Gastrocnemius medialis (tissue), 4 donors: ENCODE data around the gene MYO16. TPM values are rescaled to one million over a fixed set of nuclear protein-coding genes. Genes with fewer than 3 reads are reported as not detected.
"Not testable (repeated sequence)": the region's sequence is repeated elsewhere in the genome, so short reads cannot be mapped to it uniquely, and the experiment has no call there.

Experiments used
- ATAC-seq, 2 donors: fragments of 150-250 bp; one replicate each; pipeline ENCODE4 v1.9.1; 2016
- DNase-seq, 2 donors: peaks; one replicate each; pipeline ENCODE4 v3.0.0-alpha.2; 2019
- H3K27ac ChIP-seq, 4 donors: fragments of 200-600 bp; sonication (generic); 1 replicate in 1 of 4; 2 replicates in 3 of 4; pipeline ENCODE4 v1.5.1; 2016 to 2018; ENCODE audit warnings: mild to moderate bottlenecking in 2 of 4, moderate library complexity in 1 of 4
- H3K27me3 ChIP-seq, 3 donors: fragments of 200-600 bp; sonication (generic) in 2 of 3; 1 replicate in 1 of 3; 2 replicates in 2 of 3; pipeline versions ENCODE4 v1.5.1 to v1.6.0; 2016 to 2019; ENCODE audit warnings: mild to moderate bottlenecking in 1 of 3, moderate library complexity in 1 of 3
- H3K36me3 ChIP-seq, 2 donors: fragments of 200-600 bp; sonication (generic) in 1 of 2; one replicate each; pipeline ENCODE4 v1.5.1; 2017 to 2018
- H3K4me1 ChIP-seq, 2 donors: fragments of 200-600 bp; sonication (generic) in 1 of 2; one replicate each; pipeline ENCODE4 v1.5.1; 2016 to 2017; ENCODE audit warnings: mild to moderate bottlenecking in 2 of 2
- H3K4me3 ChIP-seq, 4 donors: fragments of 200-600 bp; sonication (generic) in 3 of 4; 1 replicate in 1 of 4; 2 replicates in 3 of 4; pipeline ENCODE4 v1.5.1; 2016 to 2019; ENCODE audit warnings: mild to moderate bottlenecking in 2 of 4
- H3K9me3 ChIP-seq, 3 donors: fragments of 200-600 bp; sonication (generic) in 2 of 3; 1 replicate in 1 of 3; 2 replicates in 2 of 3; pipeline ENCODE4 v1.5.1; 2016 to 2019
- CTCF ChIP-seq, 5 experiments: fragments of 450-650 bp in 3 of 5; fragments of 200-600 bp in 2 of 5; sonication (generic) in 2 of 5; IDR thresholded peaks in 4 of 5; conservative IDR thresholded peaks in 1 of 5; 1 replicate in 4 of 5; 2 replicates in 1 of 5; pipeline ENCODE4 v1.5.1; 2016 to 2019; ENCODE audit warnings: antibody characterized with exemption in 5 of 5, mild to moderate bottlenecking in 3 of 5, moderate library complexity in 3 of 5
- POLR2A ChIP-seq, 2 donors: fragments of 450-650 bp; IDR thresholded peaks; one replicate each; pipeline ENCODE4 v1.6.1; 2017; ENCODE audit warnings: antibody characterized with exemption in 2 of 2, mild to moderate bottlenecking in 2 of 2, moderate library complexity in 2 of 2
- in situ Hi-C, 4 donors: fragments of 200-750 bp; cut with MboI; loops; one replicate each; pipeline versions ENCODE4 v1.15.0 to v1.8.0; 2017; ENCODE audit warnings: low sequenced_read_pairs in 4 of 4
- intact Hi-C: fragments of 100-400 bp; cut with DNase I; formaldehyde crosslinking; loops from one replicate; pipeline ENCODE4 v1.15.1; 2023; ENCODE audit warnings: low total_unique reads
- total RNA-seq, 4 donors: library from RNA; depleted of rRNA; stranded (reverse); fragments of >200 nt; gene quantifications; one replicate each; pipeline versions ENCODE4 v1.1.0 to v1.2.3, GENCODE V29; 2016

The MYO16 gene
- total RNA-seq, 4 donors from 2014 or later = 0.02 TPM; not detected in 3

DNA sequence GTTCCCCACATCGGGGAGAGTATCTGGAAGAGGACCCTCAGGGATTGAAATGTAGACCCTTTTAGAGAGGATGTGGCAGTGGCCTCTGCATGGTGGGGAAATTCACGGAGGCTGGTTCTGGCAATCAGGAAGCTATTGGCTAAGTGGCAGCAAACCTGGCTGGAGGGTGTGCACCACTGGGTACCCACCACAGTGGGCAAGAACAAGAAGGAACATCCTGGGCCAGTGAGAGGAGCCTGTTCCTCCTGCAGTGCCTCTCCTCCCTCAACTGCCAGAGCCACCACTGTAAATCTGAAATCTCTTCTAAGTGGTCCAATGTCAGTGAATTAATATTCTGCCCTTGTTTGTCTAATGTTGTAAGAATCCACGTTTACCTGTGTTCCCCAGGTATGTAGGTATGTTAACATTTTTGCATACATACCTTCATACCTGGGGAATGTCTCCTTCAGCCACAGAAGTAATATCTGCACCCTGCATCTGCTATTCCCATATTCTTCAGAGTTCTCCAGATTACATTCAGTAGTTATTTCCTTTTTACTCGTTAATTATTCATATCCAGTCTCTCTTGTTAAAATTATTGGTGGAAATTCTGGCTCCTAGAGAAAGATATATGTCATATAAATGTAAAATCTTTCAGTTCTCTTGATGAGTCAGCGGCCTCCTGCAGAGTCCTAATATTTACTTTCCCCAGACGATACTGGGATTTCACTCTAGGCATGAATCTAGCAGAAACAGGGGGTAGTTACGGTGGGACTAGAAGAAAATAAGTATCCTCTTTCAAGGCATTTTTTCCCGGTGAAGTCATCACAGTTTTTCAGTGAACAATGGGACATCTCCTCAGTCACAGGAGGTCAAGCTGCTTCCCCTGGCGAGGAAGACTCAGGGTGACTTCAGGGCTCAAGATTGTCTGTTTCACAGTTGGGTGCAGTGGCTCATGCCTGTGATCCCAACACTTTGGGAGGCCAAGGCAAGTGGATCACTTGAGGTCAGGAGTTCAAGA lies 148.3 kb downstream of the MYO16 start:
- H3K4me1 ChIP-seq = no peaks in the 10 kb centered on the region
- in situ Hi-C loops = no loop called here
- intact Hi-C loops = no loop called here
- no peaks in the 10 kb centered on the region for H3K36me3 ChIP-seq
- TF ChIP-seq CTCF (IDR thresholded peaks at IDR 0.05 in 4 of 5, conservative IDR thresholded peaks at IDR 0.05 in 1 of 5) (no peak), POLR2A (IDR thresholded peaks at IDR 0.05) (no peak)
- H3K4me3 ChIP-seq = no peak overlapping the region
- no peaks in the 10 kb centered on the region for H3K9me3 ChIP-seq
- DNase-seq (no peak), ATAC-seq (no peak)
- no peak overlapping the region for H3K27ac ChIP-seq
- no peaks in the 10 kb centered on the region for H3K27me3 ChIP-seq

GRCh38 chr13:108779308-108779707 lies 149.9 kb downstream of the MYO16 start:
- TF ChIP-seq CTCF (IDR thresholded peaks at IDR 0.05 in 4 of 5, conservative IDR thresholded peaks at IDR 0.05 in 1 of 5) = no peak
- no peak for TF ChIP-seq POLR2A (IDR thresholded peaks at IDR 0.05)
- H3K9me3 ChIP-seq = no peaks in the 10 kb centered on the region
- in situ Hi-C loops = no loop called here
- intact Hi-C loops = no loop called here
- no peaks in the 10 kb centered on the region for H3K27me3 ChIP-seq
- no peak for ATAC-seq
- H3K4me1 ChIP-seq = no peaks in the 10 kb centered on the region
- H3K4me3 ChIP-seq = no peak overlapping the region
- no peaks in the 10 kb centered on the region for H3K36me3 ChIP-seq
- no peak overlapping the region for H3K27ac ChIP-seq
- DNase-seq = no peak

GRCh38 chr13:108780706-108781105 lies 151.3 kb downstream of the MYO16 start:
- intact Hi-C loops (no loop called here), in situ Hi-C loops (no loop called here)
- Histone ChIP-seq H3K27ac (no peak overlapping the region), H3K4me3 (no peak overlapping the region), H3K4me1 (no peaks in the 10 kb centered on the region), H3K27me3 (no peaks in the 10 kb centered on the region), H3K36me3 (no peaks in the 10 kb centered on the region), H3K9me3 (no peaks in the 10 kb centered on the region)
- TF ChIP-seq CTCF (IDR thresholded peaks at IDR 0.05 in 4 of 5, conservative IDR thresholded peaks at IDR 0.05 in 1 of 5) (no peak), POLR2A (IDR thresholded peaks at IDR 0.05) (no peak)
- ATAC-seq (no peak), DNase-seq (no peak)

DNA sequence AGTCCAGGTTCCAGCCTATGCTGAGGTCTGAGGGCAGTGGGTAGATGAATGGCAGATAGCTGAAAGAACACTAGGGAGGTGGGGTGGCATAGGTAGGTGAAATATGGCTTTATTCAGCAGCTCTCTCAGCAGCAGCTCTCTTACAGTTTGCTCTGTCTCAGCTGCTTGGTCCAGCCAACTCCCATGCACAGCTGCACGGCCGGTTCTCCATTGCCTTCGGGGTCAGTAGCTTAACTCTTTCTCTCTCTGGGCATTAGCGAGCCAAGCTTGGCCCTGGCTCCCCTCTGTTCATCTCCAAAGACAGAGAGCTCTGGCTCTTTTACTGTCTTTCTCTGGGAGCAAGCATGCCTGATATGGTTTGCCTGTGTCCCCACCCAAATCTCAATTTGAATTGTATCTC lies 151.9 kb downstream of the MYO16 start:
- no peak for DNase-seq
- intact Hi-C loops = no loop called here
- Histone ChIP-seq H3K27me3 (no peaks in the 10 kb centered on the region), H3K9me3 (no peaks in the 10 kb centered on the region), H3K4me3 (no peak overlapping the region), H3K27ac (no peak overlapping the region), H3K36me3 (no peaks in the 10 kb centered on the region), H3K4me1 (no peaks in the 10 kb centered on the region)
- no peak for ATAC-seq
- TF ChIP-seq POLR2A (IDR thresholded peaks at IDR 0.05) = no peak
- no peak for TF ChIP-seq CTCF (IDR thresholded peaks at IDR 0.05 in 4 of 5, conservative IDR thresholded peaks at IDR 0.05 in 1 of 5)
- in situ Hi-C loops = no loop called here

DNA sequence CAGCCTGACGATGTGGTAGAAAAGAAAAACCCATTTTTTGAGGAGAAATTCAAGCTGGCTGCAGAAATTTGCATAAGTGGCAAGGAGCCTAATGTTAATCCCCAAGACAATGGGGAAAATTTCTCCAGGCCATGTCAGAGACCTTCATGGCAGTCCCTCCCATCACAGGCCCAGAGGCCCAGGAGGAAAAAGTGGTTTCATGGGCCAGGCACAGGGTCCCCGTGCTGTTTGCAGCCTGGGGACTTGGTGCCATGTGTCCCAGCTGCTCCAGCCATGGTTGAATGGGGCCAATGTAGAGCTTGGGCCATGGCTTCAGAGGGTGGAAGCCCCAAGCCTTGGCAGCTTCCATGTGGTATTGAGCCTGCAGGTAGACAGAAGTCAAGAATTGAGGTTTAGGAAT lies 153.1 kb downstream of the MYO16 start:
- ATAC-seq, DNase-seq, H3K4me1 ChIP-seq, H3K36me3 ChIP-seq, H3K27ac ChIP-seq, H3K27me3 ChIP-seq, H3K9me3 ChIP-seq, intact Hi-C loops, in situ Hi-C loops, H3K4me3 ChIP-seq: not testable (repeated sequence)
